ENCODE results near the gene MAML2.

DNA sequence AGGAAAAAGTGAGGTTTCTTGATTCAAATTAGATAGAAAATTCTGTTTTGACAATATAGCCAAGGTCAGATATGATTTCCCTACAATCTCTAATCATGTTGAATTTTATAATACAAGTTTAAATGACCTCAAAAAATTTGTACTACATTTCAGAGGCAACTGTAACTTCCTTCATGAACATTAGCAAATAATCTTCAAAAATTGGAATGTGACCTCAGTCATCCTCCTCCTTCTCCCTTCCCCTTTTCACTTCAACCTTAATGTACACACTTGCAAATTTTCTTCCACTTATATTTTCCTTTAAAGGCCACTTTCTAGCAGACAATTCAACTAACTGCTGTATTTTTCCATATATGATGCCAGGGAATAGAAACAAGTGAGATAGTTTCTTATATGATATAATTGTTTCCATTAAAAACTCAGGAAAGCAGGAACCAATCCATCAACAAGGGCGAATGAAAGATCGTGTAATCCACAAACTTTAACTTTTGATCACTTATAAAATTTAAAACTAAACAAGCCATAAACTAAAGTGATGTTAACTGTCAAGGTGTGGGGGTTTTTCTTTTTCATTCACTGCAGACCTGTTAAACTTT, 60.3 kb downstream of the MAML2 start:
- TF ChIP-seq POLR2AphosphoS5 (IDR thresholded peaks at IDR 0.05; ENCODE audit: low read depth, low read length) (no peak), POLR2A (IDR thresholded peaks at IDR 0.05; ENCODE audit: low read depth, low read length) (no peak), TAF1 (IDR thresholded peaks at IDR 0.05; ENCODE audit: borderline replicate concordance, low read depth, low read length) (no peak)

Measured in GM12892 (cell line).